H9 (cell line): ENCODE data around the gene FLNA. TPM values are rescaled to one million over a fixed set of nuclear protein-coding genes. Genes with fewer than 3 reads are reported as not detected.

Experiments
- DNase-seq: peaks from one replicate; pipeline ENCODE4 v3.0.0-alpha.2; 2017
- H2AFZ ChIP-seq: one replicate; pipeline ENCODE4 v1.6.1; 2013; ENCODE audit warnings: mild to moderate bottlenecking, low read length, control low read depth, moderate library complexity
- H2AK5ac ChIP-seq: 2 replicates; pipeline ENCODE4 v1.6.1; 2013; ENCODE audit warnings: low read length, control low read depth, mixed read lengths; ENCODE audit not compliant: insufficient read length
- H2BK120ac ChIP-seq: one replicate; pipeline ENCODE4 v1.6.1; 2013; ENCODE audit warnings: low read depth, mild to moderate bottlenecking, low read length, control low read depth, inconsistent platforms; ENCODE audit not compliant: poor library complexity, severe bottlenecking
- H2BK12ac ChIP-seq: 2 replicates; pipeline ENCODE4 v1.6.1; 2013; ENCODE audit warnings: low read length, control low read depth, mixed read lengths, low read depth; ENCODE audit not compliant: insufficient read length
- H2BK15ac ChIP-seq: 2 replicates; pipeline ENCODE4 v1.6.1; 2013; ENCODE audit warnings: low read depth, low read length, control low read depth
- H2BK20ac ChIP-seq: one replicate; pipeline ENCODE4 v1.6.1; 2013; ENCODE audit warnings: low read depth, mild to moderate bottlenecking, low read length, control low read depth, inconsistent platforms; ENCODE audit not compliant: poor library complexity, severe bottlenecking
- H2BK5ac ChIP-seq: 2 replicates; pipeline ENCODE4 v1.6.1; 2013; ENCODE audit warnings: low read length, control low read depth, mixed read lengths; ENCODE audit not compliant: insufficient read length
- H3K14ac ChIP-seq: 2 replicates; pipeline ENCODE4 v1.6.1; 2013; ENCODE audit warnings: low read length, control low read depth; ENCODE audit not compliant: insufficient read depth
- H3K18ac ChIP-seq: 2 replicates; pipeline ENCODE4 v1.6.1; 2013; ENCODE audit warnings: low read depth, mild to moderate bottlenecking, mixed read lengths, low read length, control low read depth; ENCODE audit not compliant: insufficient read length
- H3K23ac ChIP-seq: 2 replicates; pipeline ENCODE4 v1.6.1; 2013; ENCODE audit warnings: low read length, control low read depth, mixed read lengths, low read depth; ENCODE audit not compliant: insufficient read length
- H3K23me2 ChIP-seq: 2 replicates; pipeline ENCODE4 v1.6.1; 2013; ENCODE audit warnings: low read depth, mild to moderate bottlenecking, mixed read lengths, low read length, control low read depth; ENCODE audit not compliant: insufficient read length, poor library complexity, severe bottlenecking
- H3K27ac ChIP-seq: 2 replicates; pipeline ENCODE4 v1.5.1; 2013; ENCODE audit warnings: low read length, control low read depth, mixed read lengths, low read depth; ENCODE audit not compliant: insufficient read length
- H3K27me3 ChIP-seq: 2 replicates; pipeline ENCODE4 v1.6.1; 2013; ENCODE audit warnings: low read length, control low read depth, inconsistent platforms; ENCODE audit not compliant: insufficient read depth
- H3K4ac ChIP-seq: 2 replicates; pipeline ENCODE4 v1.6.1; 2013; ENCODE audit warnings: low read depth, mild to moderate bottlenecking, control low read depth, inconsistent platforms, low read length, moderate library complexity
- H3K4me1 ChIP-seq: 2 replicates; pipeline ENCODE4 v1.6.1; 2013; ENCODE audit warnings: low read length, control low read depth, inconsistent platforms; ENCODE audit not compliant: insufficient read depth
- H3K4me2 ChIP-seq: 2 replicates; pipeline ENCODE4 v1.6.1; 2013; ENCODE audit warnings: low read length, control low read depth, mixed read lengths; ENCODE audit not compliant: insufficient read length, insufficient read depth
- H3K56ac ChIP-seq: 2 replicates; pipeline ENCODE4 v1.6.1; 2013; ENCODE audit warnings: low read depth, mild to moderate bottlenecking, mixed read lengths, low read length, control low read depth; ENCODE audit not compliant: insufficient read length
- H3K79me1 ChIP-seq: 2 replicates; pipeline ENCODE4 v1.6.1; 2013; ENCODE audit warnings: low read depth, mild to moderate bottlenecking, moderate library complexity, low read length, control low read depth, inconsistent platforms; ENCODE audit not compliant: insufficient read depth, poor library complexity, severe bottlenecking
- H3K79me2 ChIP-seq: 2 replicates; pipeline ENCODE4 v1.6.1; 2013; ENCODE audit warnings: low read length, control low read depth, inconsistent platforms; ENCODE audit not compliant: insufficient read depth
- H3K9ac ChIP-seq: 2 replicates; pipeline ENCODE4 v1.6.1; 2013; ENCODE audit warnings: low read length, control low read depth, mixed read lengths; ENCODE audit not compliant: insufficient read length; ENCODE audit errors: extremely low read depth
- H3K9me3 ChIP-seq: one replicate; pipeline ENCODE4 v1.6.1; 2013; ENCODE audit warnings: low read depth, low read length, inconsistent platforms; ENCODE audit not compliant: control insufficient read depth
- H3T11ph ChIP-seq: one replicate; pipeline ENCODE4 v1.6.1; 2013; ENCODE audit warnings: mild to moderate bottlenecking, low read length, control low read depth, inconsistent platforms
- H4K20me1 ChIP-seq: one replicate; pipeline ENCODE4 v1.6.1; 2013; ENCODE audit not compliant: control insufficient read depth, insufficient read length, insufficient read depth
- H4K5ac ChIP-seq: 2 replicates; pipeline ENCODE4 v1.6.1; 2013; ENCODE audit warnings: low read depth, mild to moderate bottlenecking, mixed read lengths, low read length, control low read depth; ENCODE audit not compliant: insufficient read length
- H4K8ac ChIP-seq: replicated peaks from 2 replicates; pipeline ENCODE4 v1.6.1; 2013; ENCODE audit warnings: low read length, control low read depth, mixed read lengths, low read depth; ENCODE audit not compliant: insufficient read length
- H4K91ac ChIP-seq: 2 replicates; pipeline ENCODE4 v1.6.1; 2013; ENCODE audit warnings: low read depth, mild to moderate bottlenecking, moderate library complexity, mixed read lengths, low read length, control low read depth; ENCODE audit not compliant: insufficient read length
- H3K27ac Mint-ChIP-seq, 3 experiments: 2 replicates in 2 of 3; 3 replicates in 1 of 3; pipeline ENCODE4 v1.8.0; 2020 to 2021; ENCODE audit warnings: mixed read lengths in 3 of 3, mild to moderate bottlenecking in 1 of 3, moderate library complexity in 1 of 3
- H3K27me3 Mint-ChIP-seq: 2 replicates; pipeline ENCODE4 v1.8.0; 2021; ENCODE audit warnings: low read depth, mild to moderate bottlenecking, moderate library complexity, mixed read lengths
- H3K36me3 Mint-ChIP-seq, 3 experiments: 2 replicates in 2 of 3; 3 replicates in 1 of 3; pipeline ENCODE4 v1.8.0; 2020 to 2021; ENCODE audit warnings: low read depth in 3 of 3, mixed read lengths in 3 of 3; ENCODE audit not compliant: insufficient read depth in 1 of 3
- H3K4me1 Mint-ChIP-seq, 2 experiments: 2 replicates each; pipeline ENCODE4 v1.8.0; 2020; ENCODE audit warnings: mixed read lengths in 2 of 2
- H3K4me3 Mint-ChIP-seq, 2 experiments: 2 replicates in 1 of 2; 3 replicates in 1 of 2; pipeline ENCODE4 v1.8.0; 2020 to 2021; ENCODE audit warnings: mild to moderate bottlenecking in 2 of 2, mixed read lengths in 2 of 2, moderate library complexity in 1 of 2
- H3K9me3 Mint-ChIP-seq, 2 experiments: 2 replicates in 1 of 2; 3 replicates in 1 of 2; pipeline ENCODE4 v1.8.0; 2020; ENCODE audit warnings: mild to moderate bottlenecking in 2 of 2, mixed read lengths in 2 of 2, moderate library complexity in 1 of 2
- CTCF ChIP-seq: fragments of 200-600 bp; sonication (generic); conservative IDR thresholded peaks from 3 replicates; pipeline ENCODE4 v1.8.0; 2021; ENCODE audit warnings: antibody characterized with exemption, mild to moderate bottlenecking
- WGBS: extraction: QIAGEN DNeasy Blood & Tissue Kit; methylation state at CpG from one replicate; pipeline ENCODE4 v1.1.7; 2013; ENCODE audit warnings: missing lambda C conversion rate, low lambda C conversion rate, mixed read lengths; ENCODE audit not compliant: insufficient read length; ENCODE audit errors: extremely low coverage; 5-methylcytosine and 5-hydroxymethylcytosine counted together
- total RNA-seq: library from RNA; stranded (reverse); gene quantifications from 2 replicates; pipeline ENCODE4 v1.2.1, GENCODE V29; 2021

FLNA gene
- total RNA-seq, 1 experiment from 2014 or later: 957 TPM

DNA sequence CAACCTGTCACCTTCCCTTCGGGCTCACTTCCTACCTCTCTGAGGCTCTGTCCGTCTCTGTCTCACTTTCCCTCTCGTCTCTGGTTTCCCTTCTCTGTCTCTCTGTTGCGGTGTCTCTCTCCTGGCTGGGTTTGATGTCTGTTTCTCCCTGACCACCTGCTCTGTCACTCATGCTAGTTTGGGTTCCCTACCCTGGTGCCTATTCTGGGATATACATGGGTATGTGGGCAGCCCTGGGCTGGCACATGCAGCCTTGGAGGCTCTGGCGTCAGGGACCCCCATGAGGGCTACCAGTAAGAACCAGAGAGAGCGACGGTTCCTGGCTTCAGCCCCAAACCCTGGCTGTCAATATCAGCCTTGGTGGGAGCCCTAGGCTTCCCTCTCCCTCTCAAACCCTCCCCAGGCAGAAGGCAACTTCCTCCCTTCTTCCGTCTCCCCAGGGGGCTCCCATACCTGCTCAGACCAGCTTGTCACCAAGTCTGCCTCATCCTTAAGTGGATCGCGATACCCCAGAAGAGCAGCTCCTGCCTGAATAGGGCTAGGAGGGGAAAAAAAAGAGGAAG lies 34.3 kb upstream of the FLNA start:
- no peak overlapping the region for H2BK5ac ChIP-seq
- no peak overlapping the region for H3K23ac ChIP-seq
- no peak overlapping the region for H2BK15ac ChIP-seq
- H3K79me2 ChIP-seq: no peaks in the 10 kb centered on the region
- Mint-ChIP-seq H3K4me1 (peaks cover 10 to 15% of the 10 kb centered on the region in 2 experiments), H3K27me3 (no peaks in the 10 kb centered on the region), H3K27ac (peak overlapping the region in 1 of 3 experiments; percentile 66; a peak in 1 of 7 replicates), H3K36me3 (peaks cover 15 to 22% (median 16%) of the 10 kb centered on the region in 3 experiments), H3K9me3 (peaks cover 56 to 67% of the 10 kb centered on the region in 2 experiments), H3K4me3 (peak overlapping the region; percentile 47 to 68)
- H2BK12ac ChIP-seq: no peak overlapping the region
- no peak overlapping the region for H3K9ac ChIP-seq
- H3K4me2 ChIP-seq: peak overlapping the region; percentile 20
- H3K14ac ChIP-seq: no peak overlapping the region
- no peaks in the 10 kb centered on the region for H4K20me1 ChIP-seq
- no peak overlapping the region for H2AFZ ChIP-seq
- H4K5ac ChIP-seq: no peak overlapping the region
- H4K91ac ChIP-seq: no peak overlapping the region
- H3K27me3 ChIP-seq: no peaks in the 10 kb centered on the region
- H4K8ac ChIP-seq: no peak overlapping the region
- no peak overlapping the region for H3K18ac ChIP-seq
- H2AK5ac ChIP-seq: no peak overlapping the region
- H2BK20ac ChIP-seq: no peak overlapping the region
- no peak overlapping the region for H3T11ph ChIP-seq
- H3K9me3 ChIP-seq: peaks cover 21% of the 10 kb centered on the region
- H3K27ac ChIP-seq: no peak overlapping the region
- H3K4ac ChIP-seq: no peak overlapping the region
- no peaks in the 10 kb centered on the region for H3K79me1 ChIP-seq
- H3K56ac ChIP-seq: no peak overlapping the region
- no peaks in the 10 kb centered on the region for H3K4me1 ChIP-seq
- WGBS: no CpG with 5 or more reads among the region's 10 CpGs
- no peak for TF ChIP-seq CTCF
- no peak for DNase-seq
- peaks cover 4% of the 10 kb centered on the region for H3K23me2 ChIP-seq
- H2BK120ac ChIP-seq: no peak overlapping the region
